ENCODE measurements around the gene STARD4.

DNA sequence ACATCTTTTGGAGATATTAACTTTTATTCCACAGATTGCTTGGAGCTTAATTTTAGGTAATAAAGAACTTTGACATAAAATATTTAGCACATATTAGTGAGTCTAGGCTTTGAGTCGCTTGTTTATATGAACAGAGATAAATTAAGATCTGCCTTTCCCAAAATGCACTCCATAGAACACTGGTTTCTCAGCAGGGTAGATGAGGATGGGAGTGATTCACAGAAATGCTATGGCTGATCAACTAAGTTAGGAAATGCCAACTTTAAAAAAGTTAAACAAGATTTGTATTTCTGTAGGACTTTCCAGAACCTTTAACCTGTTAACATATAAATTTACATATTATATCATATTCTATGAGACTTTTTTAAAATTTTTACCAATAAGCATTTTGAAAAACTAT is 65.2 kb downstream of the STARD4 start:
- TF ChIP-seq NRF1 (IDR thresholded peaks at IDR 0.05; ENCODE audit: low read depth, low read length), result no peak
- no peak for TF ChIP-seq RAD21 (IDR thresholded peaks at IDR 0.05; ENCODE audit: low read length)
- TF ChIP-seq, protein P1, sequence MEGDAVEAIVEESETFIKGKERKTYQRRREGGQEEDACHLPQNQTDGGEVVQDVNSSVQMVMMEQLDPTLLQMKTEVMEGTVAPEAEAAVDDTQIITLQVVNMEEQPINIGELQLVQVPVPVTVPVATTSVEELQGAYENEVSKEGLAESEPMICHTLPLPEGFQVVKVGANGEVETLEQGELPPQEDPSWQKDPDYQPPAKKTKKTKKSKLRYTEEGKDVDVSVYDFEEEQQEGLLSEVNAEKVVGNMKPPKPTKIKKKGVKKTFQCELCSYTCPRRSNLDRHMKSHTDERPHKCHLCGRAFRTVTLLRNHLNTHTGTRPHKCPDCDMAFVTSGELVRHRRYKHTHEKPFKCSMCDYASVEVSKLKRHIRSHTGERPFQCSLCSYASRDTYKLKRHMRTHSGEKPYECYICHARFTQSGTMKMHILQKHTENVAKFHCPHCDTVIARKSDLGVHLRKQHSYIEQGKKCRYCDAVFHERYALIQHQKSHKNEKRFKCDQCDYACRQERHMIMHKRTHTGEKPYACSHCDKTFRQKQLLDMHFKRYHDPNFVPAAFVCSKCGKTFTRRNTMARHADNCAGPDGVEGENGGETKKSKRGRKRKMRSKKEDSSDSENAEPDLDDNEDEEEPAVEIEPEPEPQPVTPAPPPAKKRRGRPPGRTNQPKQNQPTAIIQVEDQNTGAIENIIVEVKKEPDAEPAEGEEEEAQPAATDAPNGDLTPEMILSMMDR (IDR thresholded peaks at IDR 0.05), result no peak
- TF ChIP-seq YY1 (IDR thresholded peaks at IDR 0.05; ENCODE audit: low read depth), result no peak
- TF ChIP-seq ELF1 (IDR thresholded peaks at IDR 0.05), result no peak
- TF ChIP-seq, protein P2, sequence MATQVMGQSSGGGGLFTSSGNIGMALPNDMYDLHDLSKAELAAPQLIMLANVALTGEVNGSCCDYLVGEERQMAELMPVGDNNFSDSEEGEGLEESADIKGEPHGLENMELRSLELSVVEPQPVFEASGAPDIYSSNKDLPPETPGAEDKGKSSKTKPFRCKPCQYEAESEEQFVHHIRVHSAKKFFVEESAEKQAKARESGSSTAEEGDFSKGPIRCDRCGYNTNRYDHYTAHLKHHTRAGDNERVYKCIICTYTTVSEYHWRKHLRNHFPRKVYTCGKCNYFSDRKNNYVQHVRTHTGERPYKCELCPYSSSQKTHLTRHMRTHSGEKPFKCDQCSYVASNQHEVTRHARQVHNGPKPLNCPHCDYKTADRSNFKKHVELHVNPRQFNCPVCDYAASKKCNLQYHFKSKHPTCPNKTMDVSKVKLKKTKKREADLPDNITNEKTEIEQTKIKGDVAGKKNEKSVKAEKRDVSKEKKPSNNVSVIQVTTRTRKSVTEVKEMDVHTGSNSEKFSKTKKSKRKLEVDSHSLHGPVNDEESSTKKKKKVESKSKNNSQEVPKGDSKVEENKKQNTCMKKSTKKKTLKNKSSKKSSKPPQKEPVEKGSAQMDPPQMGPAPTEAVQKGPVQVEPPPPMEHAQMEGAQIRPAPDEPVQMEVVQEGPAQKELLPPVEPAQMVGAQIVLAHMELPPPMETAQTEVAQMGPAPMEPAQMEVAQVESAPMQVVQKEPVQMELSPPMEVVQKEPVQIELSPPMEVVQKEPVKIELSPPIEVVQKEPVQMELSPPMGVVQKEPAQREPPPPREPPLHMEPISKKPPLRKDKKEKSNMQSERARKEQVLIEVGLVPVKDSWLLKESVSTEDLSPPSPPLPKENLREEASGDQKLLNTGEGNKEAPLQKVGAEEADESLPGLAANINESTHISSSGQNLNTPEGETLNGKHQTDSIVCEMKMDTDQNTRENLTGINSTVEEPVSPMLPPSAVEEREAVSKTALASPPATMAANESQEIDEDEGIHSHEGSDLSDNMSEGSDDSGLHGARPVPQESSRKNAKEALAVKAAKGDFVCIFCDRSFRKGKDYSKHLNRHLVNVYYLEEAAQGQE (IDR thresholded peaks at IDR 0.05; ENCODE audit: low read depth, low read length), result no peak
- no peak for TF ChIP-seq EZH2phosphoT487 (IDR thresholded peaks at IDR 0.05; ENCODE audit: borderline replicate concordance, low read depth)
- no peak for TF ChIP-seq FOXM1 (IDR thresholded peaks at IDR 0.05; ENCODE audit: low read depth)
- no peak for TF ChIP-seq JUND (IDR thresholded peaks at IDR 0.05)
- TF ChIP-seq, protein P3, sequence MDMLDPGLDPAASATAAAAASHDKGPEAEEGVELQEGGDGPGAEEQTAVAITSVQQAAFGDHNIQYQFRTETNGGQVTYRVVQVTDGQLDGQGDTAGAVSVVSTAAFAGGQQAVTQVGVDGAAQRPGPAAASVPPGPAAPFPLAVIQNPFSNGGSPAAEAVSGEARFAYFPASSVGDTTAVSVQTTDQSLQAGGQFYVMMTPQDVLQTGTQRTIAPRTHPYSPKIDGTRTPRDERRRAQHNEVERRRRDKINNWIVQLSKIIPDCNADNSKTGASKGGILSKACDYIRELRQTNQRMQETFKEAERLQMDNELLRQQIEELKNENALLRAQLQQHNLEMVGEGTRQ (IDR thresholded peaks at IDR 0.05; ENCODE audit: borderline replicate concordance, low read depth, low read length), result no peak
- TF ChIP-seq MEF2A (IDR thresholded peaks at IDR 0.05; ENCODE audit: borderline replicate concordance, low read depth), result no peak

Data from SK-N-SH (cell line).